Neuronal stem cell (in vitro differentiated cells): ENCODE measurements around the gene ERICH6.

Experiments
- DNase-seq: peaks from one replicate; pipeline ENCODE4 v3.0.0-alpha.2; 2013; ENCODE audit warnings: low spot score
- H2AFZ ChIP-seq: one replicate; pipeline ENCODE4 v1.6.1; 2013; ENCODE audit warnings: mild to moderate bottlenecking, low read length, inconsistent platforms
- H2AK5ac ChIP-seq: 2 replicates; pipeline ENCODE4 v1.6.1; 2013; ENCODE audit warnings: low read depth, mild to moderate bottlenecking, inconsistent platforms, low read length, moderate library complexity, mixed read lengths
- H2BK120ac ChIP-seq: 2 replicates; pipeline ENCODE4 v1.6.1; 2013; ENCODE audit warnings: low read depth, mild to moderate bottlenecking, inconsistent platforms, low read length, moderate library complexity, mixed read lengths
- H2BK12ac ChIP-seq: one replicate; pipeline ENCODE4 v1.6.1; 2013; ENCODE audit warnings: low read length, inconsistent platforms
- H2BK15ac ChIP-seq: 2 replicates; pipeline ENCODE4 v1.6.1; 2013; ENCODE audit warnings: mild to moderate bottlenecking, low read length, inconsistent platforms, mixed read lengths
- H2BK5ac ChIP-seq: one replicate; pipeline ENCODE4 v1.6.1; 2013; ENCODE audit warnings: inconsistent platforms, mild to moderate bottlenecking, low read length, moderate library complexity
- H3K14ac ChIP-seq: one replicate; pipeline ENCODE4 v1.6.1; 2013; ENCODE audit warnings: low read length, inconsistent platforms
- H3K18ac ChIP-seq: 2 replicates; pipeline ENCODE4 v1.6.1; 2013; ENCODE audit warnings: low read length, inconsistent platforms
- H3K23ac ChIP-seq: 2 replicates; pipeline ENCODE4 v1.6.1; 2013; ENCODE audit warnings: low read depth, mild to moderate bottlenecking, mixed read lengths, low read length, inconsistent platforms; ENCODE audit not compliant: poor library complexity
- H3K27ac ChIP-seq: replicated peaks from 3 replicates; pipeline ENCODE4 v1.5.1; 2013; ENCODE audit warnings: low read length, inconsistent platforms
- H3K27me3 ChIP-seq, 3 experiments: 2 replicates each; pipeline ENCODE4 v1.6.1; 2013; ENCODE audit warnings: low read length in 3 of 3, mild to moderate bottlenecking in 2 of 3, inconsistent platforms in 1 of 3, low read depth in 1 of 3, mixed read lengths in 1 of 3, moderate library complexity in 1 of 3; ENCODE audit not compliant: control insufficient read depth in 3 of 3, insufficient read depth in 3 of 3
- H3K36me3 ChIP-seq, 2 donors: replicated peaks in 1 of 2; 2 replicates each; pipeline ENCODE4 v1.6.1; 2013; ENCODE audit warnings: low read length in 2 of 2; ENCODE audit not compliant: control insufficient read depth in 2 of 2, insufficient read depth in 2 of 2
- H3K4ac ChIP-seq: 2 replicates; pipeline ENCODE4 v1.6.1; 2013; ENCODE audit warnings: inconsistent platforms, mild to moderate bottlenecking, low read length, moderate library complexity
- H3K4me1 ChIP-seq, 2 donors: 1 replicate in 1 of 2; 2 replicates in 1 of 2; pipeline ENCODE4 v1.6.1; 2013; ENCODE audit warnings: low read length in 2 of 2, low read depth in 1 of 2; ENCODE audit not compliant: control insufficient read depth in 2 of 2, insufficient read depth in 1 of 2
- H3K4me2 ChIP-seq: one replicate; pipeline ENCODE4 v1.6.1; 2013; ENCODE audit warnings: mild to moderate bottlenecking, low read length, inconsistent platforms; ENCODE audit not compliant: insufficient read depth, poor library complexity, severe bottlenecking
- H3K4me3 ChIP-seq, 2 donors: 2 replicates each; pipeline ENCODE4 v1.5.1; 2013; ENCODE audit warnings: low read length in 2 of 2, mild to moderate bottlenecking in 2 of 2, inconsistent platforms in 1 of 2, moderate library complexity in 1 of 2
- H3K79me1 ChIP-seq: one replicate; pipeline ENCODE4 v1.6.1; 2013; ENCODE audit warnings: low read depth, mild to moderate bottlenecking, inconsistent platforms, low read length, moderate library complexity
- H3K9ac ChIP-seq: one replicate; pipeline ENCODE4 v1.6.1; 2013; ENCODE audit warnings: mild to moderate bottlenecking, low read depth, low read length, inconsistent platforms; ENCODE audit not compliant: poor library complexity
- H3K9me3 ChIP-seq, 2 donors: replicated peaks in 1 of 2; 2 replicates each; pipeline versions ENCODE3 to v1.6.1; 2013; ENCODE audit warnings: low read length in 2 of 2, mild to moderate bottlenecking in 2 of 2, inconsistent platforms in 1 of 2, low read depth in 1 of 2, mixed read lengths in 1 of 2, moderate library complexity in 1 of 2; ENCODE audit not compliant: control insufficient read depth in 2 of 2, insufficient read depth in 1 of 2
- H4K8ac ChIP-seq: one replicate; pipeline ENCODE4 v1.6.1; 2013; ENCODE audit warnings: low read depth, mild to moderate bottlenecking, inconsistent platforms, low read length, moderate library complexity
- H4K91ac ChIP-seq: one replicate; pipeline ENCODE4 v1.6.1; 2013; ENCODE audit warnings: low read length, low read depth, mild to moderate bottlenecking, inconsistent platforms; ENCODE audit not compliant: poor library complexity
- WGBS, 2 donors: extraction: QIAGEN DNeasy Blood & Tissue Kit; methylation state at CpG; one replicate each; pipeline ENCODE4 v1.1.7; 2013; ENCODE audit warnings: missing lambda C conversion rate in 2 of 2, mixed read lengths in 1 of 2; ENCODE audit not compliant: insufficient read length in 2 of 2, insufficient replicate concordance in 1 of 2; ENCODE audit errors: extremely low coverage in 2 of 2; 5-methylcytosine and 5-hydroxymethylcytosine counted together

ERICH6 gene

DNA sequence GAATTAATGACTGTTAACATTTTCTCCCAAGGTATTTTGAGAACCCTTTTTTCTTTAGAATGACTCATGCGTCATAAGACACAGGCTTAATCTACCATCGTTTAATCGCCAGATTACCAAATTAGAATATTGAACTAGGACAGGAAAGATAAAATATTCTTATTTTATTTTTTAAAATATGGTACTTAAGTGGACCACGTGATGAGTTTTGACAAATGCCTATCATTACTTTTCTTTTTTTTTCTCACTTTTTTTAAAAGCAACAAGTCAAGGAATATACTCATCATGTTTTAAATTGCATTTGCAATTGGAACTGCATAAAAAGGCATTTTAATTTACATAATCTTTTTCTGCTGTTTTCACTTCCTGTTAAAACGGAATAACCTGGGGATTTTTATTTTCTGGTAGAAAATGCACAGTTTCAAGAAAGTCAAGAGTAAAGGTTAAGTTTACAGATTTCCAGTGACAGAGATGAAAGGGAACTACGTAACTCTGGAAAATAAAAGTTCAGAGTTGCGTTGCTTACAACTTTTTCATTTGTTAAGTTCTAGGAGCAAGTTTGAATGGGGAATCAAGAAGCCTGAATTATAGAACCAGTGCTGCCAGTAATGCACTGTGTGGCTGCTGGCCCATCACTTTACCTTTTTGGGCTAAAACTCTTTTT lies 35.6 kb upstream of the ERICH6 start:
- H4K91ac ChIP-seq: no peak overlapping the region
- H4K8ac ChIP-seq: no peak overlapping the region
- H3K14ac ChIP-seq: no peak overlapping the region
- no peak for DNase-seq
- no peak overlapping the region for H2AFZ ChIP-seq
- WGBS, 2 donors: no CpG with 5 or more reads among the region's 7 CpGs
- no peaks in the 10 kb centered on the region for H3K79me1 ChIP-seq
- no peak overlapping the region for H2BK5ac ChIP-seq
- H3K4me3 ChIP-seq: no peak overlapping the region
- H3K18ac ChIP-seq: no peak overlapping the region
- H2BK12ac ChIP-seq: no peak overlapping the region
- no peak overlapping the region for H2BK15ac ChIP-seq
- no peaks in the 10 kb centered on the region for H3K27me3 ChIP-seq
- H3K23ac ChIP-seq: no peak overlapping the region
- H3K9me3 ChIP-seq: no peaks in the 10 kb centered on the region
- no peak overlapping the region for H3K27ac ChIP-seq
- no peak overlapping the region for H3K9ac ChIP-seq
- H2AK5ac ChIP-seq: no peak overlapping the region
- H3K4ac ChIP-seq: no peak overlapping the region
- H3K4me2 ChIP-seq: no peak overlapping the region
- peaks cover 2 to 7% of the 10 kb centered on the region in 2 donors for H3K36me3 ChIP-seq
- peaks cover 2 to 3% of the 10 kb centered on the region in 2 donors for H3K4me1 ChIP-seq
- no peak overlapping the region for H2BK120ac ChIP-seq

DNA sequence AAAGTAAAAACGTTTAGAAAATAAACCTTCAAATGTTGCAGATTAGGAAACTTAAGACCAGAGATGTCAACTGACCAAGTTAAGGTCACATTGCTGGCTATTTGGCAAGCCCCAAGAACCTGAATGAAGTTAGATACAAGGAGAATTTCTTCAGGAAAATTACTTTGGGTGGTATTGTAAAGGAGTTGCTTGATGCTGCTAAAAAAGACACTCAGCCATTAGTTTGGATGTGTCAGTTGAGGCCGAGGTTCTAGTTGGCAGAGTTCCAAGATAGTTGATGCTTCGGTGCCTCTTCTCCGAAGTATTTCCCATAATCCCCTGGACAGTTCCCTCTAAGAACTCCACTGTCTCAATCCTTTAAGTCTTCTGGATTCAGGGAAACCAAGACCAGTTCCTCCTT lies 35.0 kb upstream of the ERICH6 start:
- no peak overlapping the region for H3K4ac ChIP-seq
- peaks cover 2 to 7% of the 10 kb centered on the region in 2 donors for H3K36me3 ChIP-seq
- no peaks in the 10 kb centered on the region for H3K9me3 ChIP-seq
- no peak overlapping the region for H2AK5ac ChIP-seq
- H2BK120ac ChIP-seq: no peak overlapping the region
- no peak overlapping the region for H4K8ac ChIP-seq
- no peak overlapping the region for H3K4me3 ChIP-seq
- no peak overlapping the region for H2BK12ac ChIP-seq
- no peak for DNase-seq
- no peak overlapping the region for H4K91ac ChIP-seq
- H2AFZ ChIP-seq: no peak overlapping the region
- no peak overlapping the region for H3K18ac ChIP-seq
- no peak overlapping the region for H2BK15ac ChIP-seq
- H3K4me1 ChIP-seq: peaks cover 2 to 3% of the 10 kb centered on the region in 2 donors
- no peak overlapping the region for H3K14ac ChIP-seq
- H3K23ac ChIP-seq: no peak overlapping the region
- no peak overlapping the region for H3K4me2 ChIP-seq
- no peak overlapping the region for H3K27ac ChIP-seq
- H3K27me3 ChIP-seq: no peaks in the 10 kb centered on the region
- H3K79me1 ChIP-seq: no peaks in the 10 kb centered on the region
- H3K9ac ChIP-seq: no peak overlapping the region
- no CpG with 5 or more reads among the region's 4 CpGs for WGBS, 2 donors
- no peak overlapping the region for H2BK5ac ChIP-seq

DNA sequence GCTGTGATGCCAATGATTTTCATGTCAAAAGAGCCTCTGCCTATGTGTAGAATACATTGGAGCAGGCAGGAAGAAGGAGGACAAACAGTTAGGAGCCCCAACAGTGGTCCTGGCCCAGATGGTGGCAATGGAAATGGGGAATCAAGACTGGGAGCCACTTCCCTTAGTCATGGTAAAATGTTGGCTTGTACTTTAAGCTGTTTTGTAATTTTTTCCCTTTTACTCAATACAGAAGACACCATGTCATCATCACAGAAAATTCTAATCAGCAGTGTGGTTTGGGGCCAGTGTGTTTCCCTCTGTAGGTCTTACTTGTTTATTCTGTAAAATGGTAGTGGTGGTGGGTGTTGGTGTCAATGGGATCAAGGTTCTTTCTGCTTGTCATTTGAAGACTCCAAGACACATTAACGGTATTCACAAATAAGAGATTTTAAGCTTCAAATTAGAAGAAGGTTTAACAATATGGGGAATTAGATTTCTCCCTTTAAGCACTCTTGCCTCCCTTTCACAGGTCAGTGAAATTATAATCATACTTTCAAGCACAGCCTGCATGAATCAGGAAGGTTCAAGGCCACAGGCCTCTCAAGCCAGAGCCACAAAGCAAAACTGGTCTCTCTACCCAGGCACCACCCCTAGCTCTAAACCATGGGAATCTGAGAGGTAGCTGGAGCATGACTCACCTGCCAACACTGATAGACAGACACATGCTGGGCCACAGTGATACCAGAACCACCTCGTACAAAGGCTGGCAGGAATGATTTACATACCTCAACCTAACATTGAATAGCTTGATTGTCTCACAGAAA lies 34.4 kb upstream of the ERICH6 start:
- Histone ChIP-seq H4K8ac (no peak overlapping the region), H3K23ac (no peak overlapping the region), H3K4ac (no peak overlapping the region), H2AK5ac (no peak overlapping the region), H3K36me3 (peaks cover 2 to 7% of the 10 kb centered on the region in 2 donors), H4K91ac (no peak overlapping the region), H3K79me1 (no peaks in the 10 kb centered on the region), H3K18ac (no peak overlapping the region), H3K9ac (no peak overlapping the region), H2BK12ac (no peak overlapping the region), H3K27me3 (no peaks in the 10 kb centered on the region), H3K4me2 (no peak overlapping the region), H3K4me1 (peaks cover 1 to 3% of the 10 kb centered on the region in 2 donors), H2BK120ac (no peak overlapping the region), H2AFZ (no peak overlapping the region), H2BK15ac (no peak overlapping the region), H3K27ac (no peak overlapping the region), H3K9me3 (no peaks in the 10 kb centered on the region), H2BK5ac (no peak overlapping the region), H3K4me3 (no peak overlapping the region), H3K14ac (no peak overlapping the region)
- WGBS, 2 donors: no CpG with 5 or more reads among the region's 2 CpGs
- no peak for DNase-seq
